ENCODE data around the gene RPS3A.

RPS3A gene

GRCh38 chr4:151100531-151100930 is 1.1 kb downstream of the RPS3A start:
- no CpG with 5 or more reads among the region's 3 CpGs for WGBS (ENCODE audit: extremely low coverage, insufficient coverage, insufficient read length)

GRCh38 chr4:151103758-151104157 is 4.3 kb downstream of the RPS3A start:
- H2BK5ac ChIP-seq (ENCODE audit: low read depth, low read length, poor library complexity) = no peak overlapping the region
- no peak overlapping the region for H3K4me3 ChIP-seq (ENCODE audit: low read depth, low read length)
- no peak overlapping the region for H2AK5ac ChIP-seq (ENCODE audit: low read length)
- WGBS (ENCODE audit: extremely low coverage, insufficient coverage, insufficient read length) = no CpG with 5 or more reads among the region's 2 CpGs
- no peak overlapping the region for H3K4ac ChIP-seq (ENCODE audit: low read depth, low read length)
- H3K4me1 ChIP-seq (ENCODE audit: control insufficient read depth in 1 of 2, insufficient read depth in 2 of 2, low read length in 2 of 2) = no peaks in the 10 kb centered on the region
- peaks cover 9% of the 10 kb centered on the region for H3K79me1 ChIP-seq (ENCODE audit: low read length)
- no peak overlapping the region for H2AFZ ChIP-seq (ENCODE audit: insufficient read depth, low read length, poor library complexity)
- no peaks in the 10 kb centered on the region for H3K27me3 ChIP-seq (ENCODE audit: insufficient read depth, low read length)
- H3K4me2 ChIP-seq (ENCODE audit: low read length) = no peak overlapping the region
- H2BK120ac ChIP-seq (ENCODE audit: insufficient read depth, low read length, poor library complexity) = no peak overlapping the region
- H3K27ac ChIP-seq (ENCODE audit: low read depth, low read length) = no peak overlapping the region
- H4K91ac ChIP-seq (ENCODE audit: low read depth, low read length) = no peak overlapping the region
- H3K23ac ChIP-seq (ENCODE audit: low read length) = no peak overlapping the region
- no peak overlapping the region for H3K9ac ChIP-seq (ENCODE audit: low read length)
- no peak overlapping the region for H3K18ac ChIP-seq (ENCODE audit: low read length)
- H3K36me3 ChIP-seq (ENCODE audit: control insufficient read depth in 1 of 2, insufficient read depth in 2 of 2, low read length in 2 of 2) = peaks cover 22 to 40% of the 10 kb centered on the region in 2 experiments
- H3K79me2 ChIP-seq (ENCODE audit: control insufficient read depth, insufficient read depth, low read length, poor library complexity) = peaks cover 8% of the 10 kb centered on the region
- H2BK12ac ChIP-seq (ENCODE audit: low read length) = no peak overlapping the region
- no peak overlapping the region for H4K12ac ChIP-seq (ENCODE audit: low read depth, low read length)
- no peaks in the 10 kb centered on the region for H3K9me3 ChIP-seq (ENCODE audit: insufficient read depth, low read depth, low read length)
- H4K8ac ChIP-seq (ENCODE audit: low read depth, low read length) = no peak overlapping the region
- H3K14ac ChIP-seq (ENCODE audit: low read length) = no peak overlapping the region
- no peak for DNase-seq

More at GRCh38 chr4:151100531-151100930, 1.1 kb downstream of the RPS3A start:
- DNase-seq = no peak
- Histone ChIP-seq H3K9me3 (ENCODE audit: insufficient read depth, low read depth, low read length) (no peaks in the 10 kb centered on the region), H4K12ac (ENCODE audit: low read depth, low read length) (no peak overlapping the region), H3K9ac (ENCODE audit: low read length) (peak overlapping the region; percentile 30), H4K91ac (ENCODE audit: low read depth, low read length) (no peak overlapping the region), H2BK5ac (ENCODE audit: low read depth, low read length, poor library complexity) (no peak overlapping the region), H2BK12ac (ENCODE audit: low read length) (no peak overlapping the region), H3K18ac (ENCODE audit: low read length) (no peak overlapping the region), H4K8ac (ENCODE audit: low read depth, low read length) (no peak overlapping the region), H3K27me3 (ENCODE audit: insufficient read depth, low read length) (no peaks in the 10 kb centered on the region), H2AK5ac (ENCODE audit: low read length) (no peak overlapping the region), H2AFZ (ENCODE audit: insufficient read depth, low read length, poor library complexity) (no peak overlapping the region), H3K79me2 (ENCODE audit: control insufficient read depth, insufficient read depth, low read length, poor library complexity) (peaks cover 8% of the 10 kb centered on the region), H3K27ac (ENCODE audit: low read depth, low read length) (no peak overlapping the region), H3K23ac (ENCODE audit: low read length) (no peak overlapping the region), H3K4me2 (ENCODE audit: low read length) (peak overlapping the region; percentile 76), H3K4me1 (ENCODE audit: control insufficient read depth in 1 of 2, insufficient read depth in 2 of 2, low read length in 2 of 2) (no peaks in the 10 kb centered on the region), H3K4ac (ENCODE audit: low read depth, low read length) (peak overlapping the region; percentile 96), H3K79me1 (ENCODE audit: low read length) (peaks cover 9% of the 10 kb centered on the region), H3K4me3 (ENCODE audit: low read depth, low read length) (peak overlapping the region; percentile 46), H3K36me3 (ENCODE audit: control insufficient read depth in 1 of 2, insufficient read depth in 2 of 2, low read length in 2 of 2) (peaks cover 12 to 25% of the 10 kb centered on the region in 2 experiments), H2BK120ac (ENCODE audit: insufficient read depth, low read length, poor library complexity) (no peak overlapping the region), H3K14ac (ENCODE audit: low read length) (no peak overlapping the region)

DNA sequence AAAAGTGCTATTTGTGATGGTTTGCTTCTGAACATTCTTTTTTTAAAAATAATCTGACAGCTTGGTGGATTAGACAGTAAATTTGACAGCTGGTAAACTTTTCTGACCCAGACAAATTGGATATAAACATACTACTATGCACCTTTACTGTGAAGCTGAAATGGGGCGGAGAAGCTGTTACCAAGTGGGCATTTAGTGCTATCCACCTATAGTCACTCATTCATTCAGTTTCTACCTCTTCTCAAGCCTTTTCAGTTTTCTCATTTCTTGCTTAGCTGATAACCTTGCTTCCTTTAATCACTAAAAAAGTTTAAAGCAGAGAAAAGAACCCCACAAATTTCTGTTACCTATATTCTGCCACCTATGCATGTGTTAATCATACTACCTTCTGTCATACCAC is 5.2 kb downstream of the RPS3A start:
- Histone ChIP-seq H3K23ac (ENCODE audit: low read length) (no peak overlapping the region), H3K27ac (ENCODE audit: low read depth, low read length) (no peak overlapping the region), H4K8ac (ENCODE audit: low read depth, low read length) (no peak overlapping the region), H2AFZ (ENCODE audit: insufficient read depth, low read length, poor library complexity) (no peak overlapping the region), H3K18ac (ENCODE audit: low read length) (no peak overlapping the region), H2AK5ac (ENCODE audit: low read length) (no peak overlapping the region), H3K4me3 (ENCODE audit: low read depth, low read length) (no peak overlapping the region), H2BK12ac (ENCODE audit: low read length) (no peak overlapping the region), H3K14ac (ENCODE audit: low read length) (no peak overlapping the region), H3K9ac (ENCODE audit: low read length) (no peak overlapping the region), H2BK5ac (ENCODE audit: low read depth, low read length, poor library complexity) (no peak overlapping the region), H3K27me3 (ENCODE audit: insufficient read depth, low read length) (no peaks in the 10 kb centered on the region), H3K4me1 (ENCODE audit: control insufficient read depth in 1 of 2, insufficient read depth in 2 of 2, low read length in 2 of 2) (no peaks in the 10 kb centered on the region), H3K79me1 (ENCODE audit: low read length) (peaks cover 5% of the 10 kb centered on the region), H4K91ac (ENCODE audit: low read depth, low read length) (no peak overlapping the region), H2BK120ac (ENCODE audit: insufficient read depth, low read length, poor library complexity) (no peak overlapping the region), H3K4me2 (ENCODE audit: low read length) (no peak overlapping the region), H3K79me2 (ENCODE audit: control insufficient read depth, insufficient read depth, low read length, poor library complexity) (peaks cover 7% of the 10 kb centered on the region), H3K36me3 (ENCODE audit: control insufficient read depth in 1 of 2, insufficient read depth in 2 of 2, low read length in 2 of 2) (peaks cover 26 to 40% of the 10 kb centered on the region in 2 experiments), H3K4ac (ENCODE audit: low read depth, low read length) (no peak overlapping the region), H3K9me3 (ENCODE audit: insufficient read depth, low read depth, low read length) (no peaks in the 10 kb centered on the region), H4K12ac (ENCODE audit: low read depth, low read length) (no peak overlapping the region)
- no CpG with 5 or more reads among the region's 1 CpG for WGBS (ENCODE audit: extremely low coverage, insufficient coverage, insufficient read length)
- no peak for DNase-seq

DNA sequence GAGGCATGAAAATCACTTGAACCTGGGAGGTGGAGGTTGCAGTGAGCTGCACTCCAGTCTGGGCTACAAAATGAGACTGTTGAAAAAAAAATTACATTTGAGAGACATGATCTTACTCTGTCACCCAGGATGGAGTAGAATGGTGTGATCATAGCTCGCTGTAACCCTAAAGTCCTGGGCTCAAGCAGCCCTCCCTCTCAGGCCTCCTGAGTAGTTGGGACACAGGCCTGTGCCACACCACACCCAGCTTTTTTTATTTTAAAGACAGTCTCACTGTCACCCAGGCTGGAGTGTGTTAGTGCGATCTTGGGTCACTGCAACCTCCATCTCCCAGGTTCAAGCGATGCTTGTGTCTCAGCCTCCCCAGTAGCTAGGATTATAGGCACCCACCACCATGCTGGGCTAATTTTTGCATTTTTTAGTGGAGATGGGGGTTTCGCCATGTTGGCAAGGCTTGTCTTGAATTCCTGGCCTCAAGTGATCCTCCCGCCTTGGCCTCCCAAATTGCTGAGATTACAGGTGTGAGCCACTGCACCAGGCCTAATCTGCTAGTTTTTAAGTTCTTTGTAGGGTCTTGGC is 6.1 kb downstream of the RPS3A start:
- WGBS (ENCODE audit: extremely low coverage, insufficient coverage, insufficient read length) = no CpG with 5 or more reads among the region's 5 CpGs

More for the DNA sequence above, 6.1 kb downstream of the RPS3A start:
- H3K18ac ChIP-seq (ENCODE audit: low read length) = no peak overlapping the region
- H3K27ac ChIP-seq (ENCODE audit: low read depth, low read length) = no peak overlapping the region
- no peaks in the 10 kb centered on the region for H3K79me1 ChIP-seq (ENCODE audit: low read length)
- H3K27me3 ChIP-seq (ENCODE audit: insufficient read depth, low read length) = no peaks in the 10 kb centered on the region
- H2AFZ ChIP-seq (ENCODE audit: insufficient read depth, low read length, poor library complexity) = no peak overlapping the region
- H2BK120ac ChIP-seq (ENCODE audit: insufficient read depth, low read length, poor library complexity) = no peak overlapping the region
- peak overlapping the region; percentile 51 for H4K12ac ChIP-seq (ENCODE audit: low read depth, low read length)
- H4K91ac ChIP-seq (ENCODE audit: low read depth, low read length) = no peak overlapping the region
- DNase-seq = no peak
- no peak overlapping the region for H3K23ac ChIP-seq (ENCODE audit: low read length)
- H4K8ac ChIP-seq (ENCODE audit: low read depth, low read length) = peak overlapping the region; percentile 23
- peaks cover 2% of the 10 kb centered on the region for H3K9me3 ChIP-seq (ENCODE audit: insufficient read depth, low read depth, low read length)
- H3K36me3 ChIP-seq (ENCODE audit: control insufficient read depth in 1 of 2, insufficient read depth in 2 of 2, low read length in 2 of 2) = peaks cover 28 to 43% of the 10 kb centered on the region in 2 experiments
- no peak overlapping the region for H2BK12ac ChIP-seq (ENCODE audit: low read length)
- H3K79me2 ChIP-seq (ENCODE audit: control insufficient read depth, insufficient read depth, low read length, poor library complexity) = peaks cover under 1% of the 10 kb centered on the region
- no peak overlapping the region for H2BK5ac ChIP-seq (ENCODE audit: low read depth, low read length, poor library complexity)
- no peaks in the 10 kb centered on the region for H3K4me1 ChIP-seq (ENCODE audit: control insufficient read depth in 1 of 2, insufficient read depth in 2 of 2, low read length in 2 of 2)
- no peak overlapping the region for H3K4ac ChIP-seq (ENCODE audit: low read depth, low read length)
- H3K14ac ChIP-seq (ENCODE audit: low read length) = no peak overlapping the region
- no peak overlapping the region for H2AK5ac ChIP-seq (ENCODE audit: low read length)
- no peak overlapping the region for H3K9ac ChIP-seq (ENCODE audit: low read length)
- no peak overlapping the region for H3K4me2 ChIP-seq (ENCODE audit: low read length)
- H3K4me3 ChIP-seq (ENCODE audit: low read depth, low read length) = no peak overlapping the region

All from trophoblast cell (in vitro differentiated cells and primary cell).